HepG2 (cell line): Measurements from ENCODE around the gene UQCR11. TPM values are rescaled to one million over a fixed set of nuclear protein-coding genes. Genes with fewer than 3 reads are reported as not detected.

ENCODE experiments used
- ATAD3A ChIP-seq: sonication (generic); formaldehyde crosslinking; IDR thresholded peaks from 2 replicates; pipeline ENCODE4 v1.4.0; 2020; ENCODE audit warnings: missing genetic modification reagents
- ATF1 ChIP-seq: IDR thresholded peaks from 2 replicates; pipeline ENCODE4 v1.6.1; 2016; ENCODE audit warnings: mild to moderate bottlenecking, control low read depth
- EHMT2 ChIP-seq: fragments of 200-600 bp; sonication (generic); IDR thresholded peaks from 2 replicates; pipeline ENCODE4 v1.7.0; 2017; ENCODE audit warnings: antibody characterized with exemption, low read depth, low read length, borderline replicate concordance
- FOXO1 ChIP-seq: sonication (generic); formaldehyde crosslinking; IDR thresholded peaks from 2 replicates; pipeline ENCODE4 v1.4.0; 2020; ENCODE audit warnings: missing genetic modification reagents
- HMG20B ChIP-seq: conservative IDR thresholded peaks from 2 replicates; pipeline ENCODE4 v1.6.1; 2016; ENCODE audit warnings: missing genetic modification reagents, missing compliant biosample characterization
- KDM4B ChIP-seq: sonication (generic); formaldehyde crosslinking; IDR thresholded peaks from 2 replicates; pipeline ENCODE4 v1.4.0; 2020; ENCODE audit warnings: missing genetic modification reagents
- MED8 ChIP-seq: sonication (generic); formaldehyde crosslinking; IDR thresholded peaks from 2 replicates; pipeline ENCODE4 v1.8.1; 2023; ENCODE audit warnings: mild to moderate bottlenecking, missing genetic modification reagents; ENCODE audit not compliant: insufficient replicate concordance
- MLLT10 ChIP-seq: sonication (generic); formaldehyde crosslinking; IDR thresholded peaks from 2 replicates; pipeline ENCODE4 v1.4.0; 2020; ENCODE audit warnings: missing genetic modification reagents
- NFE2 ChIP-seq: sonication (generic); formaldehyde crosslinking; IDR thresholded peaks from 2 replicates; pipeline ENCODE4 v1.4.0; 2020; ENCODE audit warnings: missing genetic modification reagents
- NONO ChIP-seq, 2 experiments: fragments of 450-650 bp in 1 of 2; sonication (generic) in 1 of 2; formaldehyde crosslinking in 1 of 2; IDR thresholded peaks in 1 of 2; conservative IDR thresholded peaks in 1 of 2; 2 replicates each; pipeline versions ENCODE4 v1.6.1 to v1.8.0; 2017 to 2022; ENCODE audit warnings: mild to moderate bottlenecking in 1 of 2, missing genetic modification reagents in 1 of 2, moderate library complexity in 1 of 2
- RBFOX2 ChIP-seq: fragments of 200-400 bp; formaldehyde crosslinking; IDR thresholded peaks from 2 replicates; pipeline ENCODE4 v1.6.1; 2017; ENCODE audit warnings: low read depth, mild to moderate bottlenecking, low read length
- REL ChIP-seq: sonication (generic); formaldehyde crosslinking; conservative IDR thresholded peaks from 2 replicates; pipeline ENCODE4 v1.8.0; 2022; ENCODE audit warnings: mild to moderate bottlenecking, missing genetic modification reagents, moderate library complexity
- RFX1 ChIP-seq: fragments of 450-650 bp; IDR thresholded peaks from 2 replicates; pipeline ENCODE4 v1.6.1; 2017
- RXRA ChIP-seq: sonication (generic); formaldehyde crosslinking; IDR thresholded peaks from 2 replicates; pipeline ENCODE4 v1.5.1; 2020; ENCODE audit warnings: missing genetic modification reagents
- SP140L ChIP-seq: sonication (generic); formaldehyde crosslinking; IDR thresholded peaks from 2 replicates; pipeline ENCODE4 v1.4.0; 2020; ENCODE audit warnings: missing genetic modification reagents, borderline replicate concordance
- ZNF20 ChIP-seq: sonication (generic); formaldehyde crosslinking; IDR thresholded peaks from 2 replicates; pipeline ENCODE4 v1.4.0; 2020; ENCODE audit warnings: mild to moderate bottlenecking, moderate library complexity, missing genetic modification reagents
- ZNF232 ChIP-seq: sonication (generic); formaldehyde crosslinking; IDR thresholded peaks from 2 replicates; pipeline ENCODE4 v1.4.0; 2020; ENCODE audit warnings: missing genetic modification reagents, borderline replicate concordance
- ZNF333 ChIP-seq: sonication (generic); formaldehyde crosslinking; IDR thresholded peaks from 2 replicates; pipeline ENCODE4 v1.4.0; 2020; ENCODE audit warnings: mild to moderate bottlenecking, missing genetic modification reagents, borderline replicate concordance
- ZNF503 ChIP-seq: sonication (generic); formaldehyde crosslinking; IDR thresholded peaks from 2 replicates; pipeline ENCODE4 v1.4.0; 2020; ENCODE audit warnings: missing genetic modification reagents
- ZNF574 ChIP-seq: sonication (generic); formaldehyde crosslinking; IDR thresholded peaks from 2 replicates; pipeline ENCODE4 v1.4.0; 2020; ENCODE audit warnings: missing genetic modification reagents
- ZNF678 ChIP-seq: sonication (generic); formaldehyde crosslinking; IDR thresholded peaks from 2 replicates; pipeline ENCODE4 v1.4.0; 2020; ENCODE audit warnings: mild to moderate bottlenecking, missing genetic modification reagents
- ZNF720 ChIP-seq: sonication (generic); formaldehyde crosslinking; IDR thresholded peaks from 2 replicates; pipeline ENCODE4 v1.4.0; 2020; ENCODE audit warnings: missing genetic modification reagents
- ZNF761 ChIP-seq: sonication (generic); formaldehyde crosslinking; conservative IDR thresholded peaks from 2 replicates; pipeline ENCODE4 v1.4.0; 2020; ENCODE audit warnings: mild to moderate bottlenecking, missing genetic modification reagents
- ZNF790 ChIP-seq: sonication (generic); formaldehyde crosslinking; IDR thresholded peaks from 2 replicates; pipeline ENCODE4 v1.8.0; 2022; ENCODE audit warnings: missing genetic modification reagents, mild to moderate bottlenecking, borderline replicate concordance
- polyA plus RNA-seq, 8 experiments: library from polyadenylated mRNA; depleted of rRNA in 3 of 8; stranded (reverse) in 7 of 8; unstranded in 1 of 8; fragments of >200 nt; fragmentation: Illumina TruSeq in 4 of 8; extraction: Trizol in 4 of 8; gene quantifications; 2 replicates each; pipeline versions ENCODE4 v1.2.1 to v1.2.3, GENCODE V29; 2011 to 2016; ENCODE audit warnings: low read depth in 4 of 8, missing spikeins in 1 of 8, mixed read lengths in 1 of 8; ENCODE audit not compliant: insufficient read depth in 1 of 8
- total RNA-seq, 5 experiments: library from RNA; depleted of rRNA; stranded (reverse); fragments of >200 nt; fragmentation: Illumina TruSeq; extraction: Trizol; gene quantifications; 2 replicates each; pipeline ENCODE4 v1.2.3, GENCODE V29; 2016; ENCODE audit warnings: low read depth in 1 of 5

UQCR11 gene
- total and polyA plus RNA-seq, 2 of the 13 experiments (the other 11 are each of a cell fraction or from before 2014, with no cell fraction given): 125 to 214 TPM

- TF ChIP-seq NONO (IDR thresholded peaks at IDR 0.05): no peak
- TF ChIP-seq NONO (CRISPR knock-in tag; conservative IDR thresholded peaks at IDR 0.05): no peak; the same call in 1 of the 2 replicates
- TF ChIP-seq ZNF232: 0 out of 2 replicates have a peak, but pooled peaks have one; percentile 36
- no peak for TF ChIP-seq MED8 (CRISPR knock-in tag)
- TF ChIP-seq HMG20B (CRISPR knock-in tag): no peak
- no peak for TF ChIP-seq ZNF678 (CRISPR knock-in tag)
- TF ChIP-seq ZNF20 (CRISPR knock-in tag): no peak
- 0 out of 2 replicates have a peak, but pooled peaks have one; percentile 30 for TF ChIP-seq KDM4B (CRISPR knock-in tag)
- TF ChIP-seq SP140L (CRISPR knock-in tag): no peak
- TF ChIP-seq ATF1: no peak
- TF ChIP-seq ZNF790 (CRISPR knock-in tag): 0 out of 2 replicates have a peak, but pooled peaks have one; percentile 20
- TF ChIP-seq ZNF761: no peak
- TF ChIP-seq NFE2 (CRISPR knock-in tag): no peak
- no peak for TF ChIP-seq ATAD3A (CRISPR knock-in tag)
- no peak for TF ChIP-seq ZNF720 (CRISPR knock-in tag)
- peak; percentile 51; the same call in 1 of the 2 replicates for TF ChIP-seq ZNF574 (CRISPR knock-in tag)
- no peak for TF ChIP-seq MLLT10
- TF ChIP-seq ZNF333: peak; percentile 89; the same call in 1 of the 2 replicates
- no peak for TF ChIP-seq EHMT2
- TF ChIP-seq REL (CRISPR knock-in tag): no peak; the same call in 1 of the 2 replicates
- peak; percentile 58; the same call in 1 of the 2 replicates for TF ChIP-seq RFX1
- no peak for TF ChIP-seq RXRA (CRISPR knock-in tag)
- no peak for TF ChIP-seq ZNF503
- TF ChIP-seq RBFOX2: peak; percentile 86
- no peak for TF ChIP-seq FOXO1
These were observed at the start of gene UQCR11 (continued) for GRCh38 chr19:1605236-1606137.
